AG04449 (cell line): Measurements from ENCODE around the gene AGBL3.

Source experiments
- CTCF ChIA-PET: fragments of 350-600 bp; formaldehyde crosslinking; extraction: SDS; loops from one replicate; lab custom pipeline; 2021; ENCODE audit warnings: antibody characterized with exemption; lab: Yijun Ruan, JAX
- POLR2A ChIA-PET: fragments of 400-600, 350-600 bp; formaldehyde crosslinking; extraction: SDS; loops from one replicate; lab custom pipeline; 2020; ENCODE audit warnings: antibody characterized with exemption, inconsistent platforms; lab: Yijun Ruan, JAX
- DNase-seq: peaks from one replicate; pipeline ENCODE4 v3.0.0-alpha.2; 2010; ENCODE audit warnings: low read depth, low spot score
- H3K4me3 ChIP-seq: 2 replicates; pipeline ENCODE4 v1.5.1; 2011; ENCODE audit warnings: low read depth, mild to moderate bottlenecking, control low read depth, low read length
- CTCF ChIP-seq: IDR thresholded peaks from one replicate; pipeline ENCODE4 v1.5.1; 2011; ENCODE audit warnings: mild to moderate bottlenecking, moderate library complexity, low read length, control low read depth, inconsistent platforms; ENCODE audit not compliant: insufficient read depth; ENCODE audit errors: missing control alignments

AGBL3 gene

GRCh38 chr7:135183478-135183877 lies 197.2 kb downstream of the AGBL3 start:
- no peak overlapping the region for H3K4me3 ChIP-seq
- CTCF ChIA-PET = interaction anchor here (5.7 kb wide), 1 partner anchor 14 kb away, joined by 29 read pairs; the partner anchor contains the start of gene CYREN
- POLR2A ChIA-PET = no interaction called here
- DNase-seq = no peak
- TF ChIP-seq CTCF = no peak

GRCh38 chr7:135184254-135184841 lies 198.0 kb downstream of the AGBL3 start:
- H3K4me3 ChIP-seq = no peak overlapping the region
- ChIA-PET CTCF (no interaction called here), POLR2A (no interaction called here)
- no peak for DNase-seq
- TF ChIP-seq CTCF = no peak
